HepG2 (cell line): ENCODE measurements around the gene GNL3. TPM values are rescaled to one million over a fixed set of nuclear protein-coding genes. Genes with fewer than 3 reads are reported as not detected.
A peak's percentile ranks its signal among the peaks of the same experiment; 100 is the strongest.

Experiments
- DMTF1 ChIP-seq: sonication (generic); formaldehyde crosslinking; IDR thresholded peaks from 2 replicates; pipeline ENCODE4 v1.4.0; 2020; ENCODE audit warnings: mild to moderate bottlenecking, missing genetic modification reagents
- ETV6 ChIP-seq: sonication (generic); formaldehyde crosslinking; conservative IDR thresholded peaks from 2 replicates; pipeline ENCODE4 v1.4.0; 2020; ENCODE audit warnings: missing genetic modification reagents
- GZF1 ChIP-seq: sonication (generic); formaldehyde crosslinking; IDR thresholded peaks from 2 replicates; pipeline ENCODE4 v1.5.1; 2020; ENCODE audit warnings: mild to moderate bottlenecking, missing genetic modification reagents
- JUN ChIP-seq: sonication (generic); formaldehyde crosslinking; IDR thresholded peaks from 2 replicates; pipeline ENCODE4 v1.4.0; 2020; ENCODE audit warnings: mild to moderate bottlenecking, missing genetic modification reagents
- LRRFIP1 ChIP-seq: sonication (generic); formaldehyde crosslinking; conservative IDR thresholded peaks from 2 replicates; pipeline ENCODE4 v1.4.0; 2020; ENCODE audit warnings: missing genetic modification reagents
- MIXL1 ChIP-seq: IDR thresholded peaks from 2 replicates; pipeline ENCODE4 v1.6.1; 2016
- MLXIP ChIP-seq: sonication (generic); formaldehyde crosslinking; IDR thresholded peaks from 2 replicates; pipeline ENCODE4 v1.9.0; 2021; ENCODE audit warnings: missing genetic modification reagents, borderline replicate concordance
- MTA3 ChIP-seq: sonication (generic); formaldehyde crosslinking; IDR thresholded peaks from 2 replicates; pipeline ENCODE4 v1.4.0; 2020; ENCODE audit warnings: missing genetic modification reagents
- NCOA1 ChIP-seq: sonication (generic); formaldehyde crosslinking; IDR thresholded peaks from 2 replicates; pipeline ENCODE4 v1.9.0; 2021; ENCODE audit warnings: missing genetic modification reagents
- NFIB ChIP-seq: sonication (generic); formaldehyde crosslinking; IDR thresholded peaks from 2 replicates; pipeline ENCODE4 v1.9.0; 2021; ENCODE audit warnings: missing genetic modification reagents, mild to moderate bottlenecking, borderline replicate concordance
- RNF219 ChIP-seq: sonication (generic); formaldehyde crosslinking; IDR thresholded peaks from 2 replicates; pipeline ENCODE4 v1.5.0; 2020; ENCODE audit warnings: mild to moderate bottlenecking, missing genetic modification reagents
- SIX4 ChIP-seq: sonication (generic); formaldehyde crosslinking; IDR thresholded peaks from 2 replicates; pipeline ENCODE4 v1.4.0; 2020; ENCODE audit warnings: missing genetic modification reagents
- ZBTB42 ChIP-seq: sonication (generic); formaldehyde crosslinking; IDR thresholded peaks from 2 replicates; pipeline ENCODE4 v1.5.0; 2020; ENCODE audit warnings: mild to moderate bottlenecking, missing genetic modification reagents
- ZNF549 ChIP-seq: sonication (generic); formaldehyde crosslinking; IDR thresholded peaks from 2 replicates; pipeline ENCODE4 v1.5.0; 2020; ENCODE audit warnings: missing genetic modification reagents
- ZNF576 ChIP-seq: sonication (generic); formaldehyde crosslinking; IDR thresholded peaks from 2 replicates; pipeline ENCODE4 v1.4.0; 2020; ENCODE audit warnings: mild to moderate bottlenecking, missing genetic modification reagents
- ZNF614 ChIP-seq: IDR thresholded peaks from 2 replicates; pipeline ENCODE4 v1.6.1; 2018; ENCODE audit warnings: missing biosample characterization, missing genetic modification reagents, inconsistent platforms, borderline replicate concordance
- ZNF644 ChIP-seq: IDR thresholded peaks from 2 replicates; pipeline ENCODE4 v1.6.1; 2016; ENCODE audit warnings: low read depth
- polyA plus RNA-seq, 8 experiments: library from polyadenylated mRNA; depleted of rRNA in 3 of 8; stranded (reverse) in 7 of 8; unstranded in 1 of 8; fragments of >200 nt; fragmentation: Illumina TruSeq in 4 of 8; extraction: Trizol in 4 of 8; gene quantifications; 2 replicates each; pipeline versions ENCODE4 v1.2.1 to v1.2.3, GENCODE V29; 2011 to 2016; ENCODE audit warnings: low read depth in 4 of 8, missing spikeins in 1 of 8, mixed read lengths in 1 of 8; ENCODE audit not compliant: insufficient read depth in 1 of 8
- total RNA-seq, 5 experiments: library from RNA; depleted of rRNA; stranded (reverse); fragments of >200 nt; fragmentation: Illumina TruSeq; extraction: Trizol; gene quantifications; 2 replicates each; pipeline ENCODE4 v1.2.3, GENCODE V29; 2016; ENCODE audit warnings: low read depth in 1 of 5

GNL3 gene
- total and polyA plus RNA-seq, 2 of the 13 experiments (the other 11 are each of a cell fraction or from before 2014, with no cell fraction given), result 129 to 257 TPM

GRCh38 chr3:52704611-52705437 lies 19.0 kb downstream of the GNL3 start (continued):
- TF ChIP-seq RNF219 (CRISPR knock-in tag) (no peak), NCOA1 (peak; percentile 84; the same call in 1 of the 2 replicates), ZNF576 (no peak), MLXIP (peak; percentile 89; the same call in 1 of the 2 replicates), ZBTB42 (peak; percentile 99), MIXL1 (CRISPR knock-in tag) (peak; percentile 87), NFIB (CRISPR knock-in tag) (no peak), LRRFIP1 (CRISPR knock-in tag) (no peak), JUN (CRISPR knock-in tag) (peak; percentile 70; the same call in 1 of the 2 replicates), ZNF614 (peak; percentile 29; the same call in 1 of the 2 replicates), SIX4 (no peak), ZNF644 (CRISPR knock-in tag) (0 out of 2 replicates have a peak, but pooled peaks have one; percentile 27), ZNF549 (CRISPR knock-in tag) (no peak), MTA3 (CRISPR knock-in tag) (no peak), ETV6 (no peak), DMTF1 (CRISPR knock-in tag) (no peak; the same call in 1 of the 2 replicates), GZF1 (CRISPR knock-in tag) (0 out of 2 replicates have a peak, but pooled peaks have one; percentile 8)
